NCI-H2227 (cell line): ENCODE measurements around the gene AKT1.
"Not testable (repeated sequence)": the region's sequence is repeated elsewhere in the genome, so short reads cannot be mapped to it uniquely, and the experiment has no call there.

Experiments
- DNase-seq: peaks from one replicate; lab custom pipeline; 2025; ENCODE audit not compliant: unreplicated experiment; lab: John Stamatoyannopoulos, UW

AKT1 gene

GRCh38 chr14:104756477-104757237, 38.9 kb downstream of the AKT1 start:
- DNase-seq = no peak

- DNase-seq = no peak
Measured at GRCh38 chr14:104755621-104756020, 39.9 kb downstream of the AKT1 start.

GRCh38 chr14:104754213-104754851, 41.2 kb downstream of the AKT1 start:
- no peak for DNase-seq

- peak; percentile 45 for DNase-seq
Measured at GRCh38 chr14:104753528-104754212, 41.9 kb downstream of the AKT1 start.

- peak; percentile 100 for DNase-seq
Measured at GRCh38 chr14:104752735-104753527, 42.6 kb downstream of the AKT1 start, which contains the start of gene SIVA1. Gene SIVA1, plus strand, starts transcription at chr14:104753147. Its CDS starts 55 bp downstream, at chr14:104753202.

GRCh38 chr14:104752423-104752734, 43.2 kb downstream of the AKT1 start:
- DNase-seq = no peak

- DNase-seq = peak; percentile 51
Measured at GRCh38 chr14:104751539-104752422, 43.8 kb downstream of the AKT1 start.

GRCh38 chr14:104750753-104751057, 44.8 kb downstream of the AKT1 start:
- DNase-seq = not testable (repeated sequence)

GRCh38 chr14:104750056-104750752, 45.3 kb downstream of the AKT1 start:
- no peak for DNase-seq

- no peak for DNase-seq
Measured at GRCh38 chr14:104749111-104749649, 46.4 kb downstream of the AKT1 start.

GRCh38 chr14:104747876-104748275, 47.7 kb downstream of the AKT1 start:
- DNase-seq = no peak

GRCh38 chr14:104746934-104747481, 48.5 kb downstream of the AKT1 start:
- DNase-seq = no peak

- DNase-seq = no peak
Measured at GRCh38 chr14:104746071-104746545, 49.4 kb downstream of the AKT1 start.

- DNase-seq = no peak
Measured at GRCh38 chr14:104745431-104745830, 50.1 kb downstream of the AKT1 start.

GRCh38 chr14:104744484-104744883, 51.1 kb downstream of the AKT1 start:
- no peak for DNase-seq

- DNase-seq = no peak
Measured at GRCh38 chr14:104743461-104744380, 51.8 kb downstream of the AKT1 start.

- DNase-seq = no peak
Measured at GRCh38 chr14:104742586-104743455, 52.7 kb downstream of the AKT1 start.
